ENCODE results near the gene SPOP.

DNA sequence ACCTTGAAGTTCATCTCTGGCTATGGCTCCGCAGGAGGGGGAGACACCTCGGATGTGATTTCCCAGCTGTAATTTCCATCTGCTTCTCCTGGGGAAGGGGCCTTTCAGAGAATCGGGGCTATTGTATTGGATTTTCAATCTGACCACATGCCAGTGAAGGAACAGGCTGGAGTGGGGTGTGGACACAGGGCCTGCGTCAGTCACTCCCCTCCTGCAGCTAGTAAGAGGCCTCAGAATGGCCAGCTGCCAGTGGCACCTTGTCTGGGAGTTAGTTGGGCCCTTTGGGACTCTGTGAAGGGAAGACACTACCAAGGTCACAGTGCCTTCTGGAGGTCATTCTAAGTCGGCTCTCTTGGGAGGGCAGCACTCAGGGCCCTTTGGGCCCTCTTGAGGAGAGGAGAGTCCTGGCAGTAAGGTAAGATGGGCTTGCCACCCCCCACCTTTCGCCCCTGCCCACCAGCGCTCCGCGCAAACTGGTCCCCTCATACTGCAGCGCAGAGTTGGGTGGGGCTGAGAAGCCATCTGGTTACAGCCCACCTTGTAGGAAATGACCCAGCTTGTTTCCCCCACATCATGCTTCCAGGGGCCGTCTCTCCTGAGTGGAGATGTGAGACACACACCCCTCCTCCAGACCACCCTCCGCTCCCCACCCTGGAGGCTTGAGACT, 96.8 kb downstream of the SPOP start:
- TF ChIP-seq, protein P1, sequence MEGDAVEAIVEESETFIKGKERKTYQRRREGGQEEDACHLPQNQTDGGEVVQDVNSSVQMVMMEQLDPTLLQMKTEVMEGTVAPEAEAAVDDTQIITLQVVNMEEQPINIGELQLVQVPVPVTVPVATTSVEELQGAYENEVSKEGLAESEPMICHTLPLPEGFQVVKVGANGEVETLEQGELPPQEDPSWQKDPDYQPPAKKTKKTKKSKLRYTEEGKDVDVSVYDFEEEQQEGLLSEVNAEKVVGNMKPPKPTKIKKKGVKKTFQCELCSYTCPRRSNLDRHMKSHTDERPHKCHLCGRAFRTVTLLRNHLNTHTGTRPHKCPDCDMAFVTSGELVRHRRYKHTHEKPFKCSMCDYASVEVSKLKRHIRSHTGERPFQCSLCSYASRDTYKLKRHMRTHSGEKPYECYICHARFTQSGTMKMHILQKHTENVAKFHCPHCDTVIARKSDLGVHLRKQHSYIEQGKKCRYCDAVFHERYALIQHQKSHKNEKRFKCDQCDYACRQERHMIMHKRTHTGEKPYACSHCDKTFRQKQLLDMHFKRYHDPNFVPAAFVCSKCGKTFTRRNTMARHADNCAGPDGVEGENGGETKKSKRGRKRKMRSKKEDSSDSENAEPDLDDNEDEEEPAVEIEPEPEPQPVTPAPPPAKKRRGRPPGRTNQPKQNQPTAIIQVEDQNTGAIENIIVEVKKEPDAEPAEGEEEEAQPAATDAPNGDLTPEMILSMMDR (conservative IDR thresholded peaks at IDR 0.05): no peak
- no peak for TF ChIP-seq ZFX (IDR thresholded peaks at IDR 0.05)

All from C4-2B (cell line).